NB4 (cell line): ENCODE results near the gene DOK6.

Experiments
- POLR2A ChIP-seq: IDR thresholded peaks from 2 replicates; pipeline ENCODE4 v1.6.1; 2011; ENCODE audit warnings: mild to moderate bottlenecking; ENCODE audit not compliant: insufficient read length; ENCODE audit errors: extremely low read depth
- TF ChIP-seq, protein P1 (sequence below): IDR thresholded peaks from one replicate; pipeline ENCODE4 v1.5.1; 2012; ENCODE audit warnings: low read depth, low read length

DNA sequence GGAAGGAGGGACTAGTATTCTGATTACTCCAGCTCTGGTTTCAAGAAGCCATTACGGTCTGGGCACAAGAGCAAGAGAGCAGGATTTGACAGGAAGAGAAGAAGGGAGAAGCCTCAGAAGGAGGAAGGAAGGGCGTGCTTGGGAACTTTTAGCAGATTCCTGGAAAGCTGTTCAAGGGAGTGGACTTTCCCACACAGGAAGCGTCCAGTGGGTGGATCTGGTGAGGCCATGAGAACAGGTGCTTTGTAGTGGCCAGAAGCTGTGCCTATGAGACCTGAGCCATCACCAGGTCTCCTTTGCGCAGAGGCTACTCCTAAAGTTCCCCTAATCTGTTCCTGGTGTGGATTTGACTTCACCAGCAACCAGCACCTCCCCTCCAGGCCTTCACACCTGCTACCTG, 484.7 kb downstream of the DOK6 start:
- TF ChIP-seq, protein P1, sequence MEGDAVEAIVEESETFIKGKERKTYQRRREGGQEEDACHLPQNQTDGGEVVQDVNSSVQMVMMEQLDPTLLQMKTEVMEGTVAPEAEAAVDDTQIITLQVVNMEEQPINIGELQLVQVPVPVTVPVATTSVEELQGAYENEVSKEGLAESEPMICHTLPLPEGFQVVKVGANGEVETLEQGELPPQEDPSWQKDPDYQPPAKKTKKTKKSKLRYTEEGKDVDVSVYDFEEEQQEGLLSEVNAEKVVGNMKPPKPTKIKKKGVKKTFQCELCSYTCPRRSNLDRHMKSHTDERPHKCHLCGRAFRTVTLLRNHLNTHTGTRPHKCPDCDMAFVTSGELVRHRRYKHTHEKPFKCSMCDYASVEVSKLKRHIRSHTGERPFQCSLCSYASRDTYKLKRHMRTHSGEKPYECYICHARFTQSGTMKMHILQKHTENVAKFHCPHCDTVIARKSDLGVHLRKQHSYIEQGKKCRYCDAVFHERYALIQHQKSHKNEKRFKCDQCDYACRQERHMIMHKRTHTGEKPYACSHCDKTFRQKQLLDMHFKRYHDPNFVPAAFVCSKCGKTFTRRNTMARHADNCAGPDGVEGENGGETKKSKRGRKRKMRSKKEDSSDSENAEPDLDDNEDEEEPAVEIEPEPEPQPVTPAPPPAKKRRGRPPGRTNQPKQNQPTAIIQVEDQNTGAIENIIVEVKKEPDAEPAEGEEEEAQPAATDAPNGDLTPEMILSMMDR, result no peak
- TF ChIP-seq POLR2A, result no peak
